ENCODE results near the gene MTMR6. TPM values are rescaled to one million over a fixed set of nuclear protein-coding genes. Genes with fewer than 3 reads are reported as not detected.

MTMR6 gene
- polyA plus RNA-seq, 3 donors = 6.4 to 9.4 (median 7.6) TPM

- no peak overlapping the region for H3K27ac ChIP-seq (ENCODE audit: low read depth, low read length)
- WGBS, 3 donors = 24 to 33% (median 28%) methylated on average over 5 of the region's 5 CpGs
These were observed 55.8 kb downstream of the MTMR6 start for GRCh38 chr13:25231517-25231916.

GRCh38 chr13:25227690-25228089 is 59.6 kb downstream of the MTMR6 start:
- WGBS, 3 donors = 89% methylated on average over 15 of the region's 15 CpGs
- no peak overlapping the region for H3K27ac ChIP-seq (ENCODE audit: low read depth, low read length)

- no peak overlapping the region for H3K27ac ChIP-seq (ENCODE audit: low read depth, low read length)
- 90 to 95% (median 95%) methylated on average over 4 of the region's 4 CpGs for WGBS, 3 donors
These were observed 61.3 kb downstream of the MTMR6 start for GRCh38 chr13:25225970-25226369.

GRCh38 chr13:25224151-25224550 is 63.1 kb downstream of the MTMR6 start:
- WGBS, 3 donors = 84 to 90% (median 88%) methylated on average over 9 of the region's 9 CpGs

GRCh38 chr13:25222740-25223139 is 64.5 kb downstream of the MTMR6 start:
- no peak overlapping the region for H3K27ac ChIP-seq (ENCODE audit: low read depth, low read length)
- 74 to 86% (median 86%) methylated on average over 9 of the region's 9 CpGs for WGBS, 3 donors

More at GRCh38 chr13:25224151-25224550, 63.1 kb downstream of the MTMR6 start:
- no peak overlapping the region for H3K27ac ChIP-seq (ENCODE audit: low read depth, low read length)

GRCh38 chr13:25218019-25218418 is 69.3 kb downstream of the MTMR6 start:
- H3K27ac ChIP-seq (ENCODE audit: low read depth, low read length) = no peak overlapping the region
- 59 to 70% (median 62%) methylated on average over 5 of the region's 5 CpGs for WGBS, 3 donors

- H3K27ac ChIP-seq (ENCODE audit: low read depth, low read length) = no peak overlapping the region
- 52 to 66% (median 62%) methylated on average over 12 of the region's 12 CpGs for WGBS, 3 donors
These were observed 70.0 kb downstream of the MTMR6 start for GRCh38 chr13:25217023-25217885.

GRCh38 chr13:25215253-25215575 is 72.1 kb downstream of the MTMR6 start:
- WGBS, 3 donors = 31 to 41% (median 41%) methylated on average over 3 of the region's 3 CpGs
- H3K27ac ChIP-seq (ENCODE audit: low read depth, low read length) = no peak overlapping the region

- no peak overlapping the region for H3K27ac ChIP-seq (ENCODE audit: low read depth, low read length)
- WGBS, 3 donors = 41 to 56% (median 53%) methylated on average over 6 of the region's 6 CpGs
These were observed 72.6 kb downstream of the MTMR6 start for GRCh38 chr13:25214491-25215252.

- 88 to 89% (median 89%) methylated on average over 2 of the region's 2 CpGs for WGBS, 3 donors
- no peak overlapping the region for H3K27ac ChIP-seq (ENCODE audit: low read depth, low read length)
These were observed 73.6 kb downstream of the MTMR6 start for GRCh38 chr13:25213715-25214114.

- WGBS, 3 donors = 67 to 72% (median 70%) methylated on average over 13 of the region's 13 CpGs
- no peak overlapping the region for H3K27ac ChIP-seq (ENCODE audit: low read depth, low read length)
These were observed 76.3 kb downstream of the MTMR6 start for GRCh38 chr13:25210842-25211569.

GRCh38 chr13:25207291-25207810 is 79.9 kb downstream of the MTMR6 start:
- no peak overlapping the region for H3K27ac ChIP-seq (ENCODE audit: low read depth, low read length)
- 76 to 79% (median 77%) methylated on average over 8 of the region's 8 CpGs for WGBS, 3 donors

GRCh38 chr13:25204863-25205262 is 82.4 kb downstream of the MTMR6 start:
- no peak overlapping the region for H3K27ac ChIP-seq (ENCODE audit: low read depth, low read length)
- WGBS, 3 donors = 56 to 78% (median 76%) methylated on average over 4 of the region's 4 CpGs

- 36 to 46% (median 44%) methylated on average over 17 of the region's 17 CpGs for WGBS, 3 donors
- H3K27ac ChIP-seq (ENCODE audit: low read depth, low read length) = no peak overlapping the region
These were observed 84.1 kb downstream of the MTMR6 start for GRCh38 chr13:25203127-25203740.

GRCh38 chr13:25200783-25201182 is 86.5 kb downstream of the MTMR6 start:
- no peak overlapping the region for H3K27ac ChIP-seq (ENCODE audit: low read depth, low read length)
- 58 to 65% (median 62%) methylated on average over 4 of the region's 4 CpGs for WGBS, 3 donors

- WGBS, 3 donors = 69 to 81% (median 77%) methylated on average over 5 of the region's 5 CpGs
- no peak overlapping the region for H3K27ac ChIP-seq (ENCODE audit: low read depth, low read length)
These were observed 88.6 kb downstream of the MTMR6 start for GRCh38 chr13:25198647-25199046.

- H3K27ac ChIP-seq (ENCODE audit: low read depth, low read length) = no peak overlapping the region
- 80 to 82% (median 80%) methylated on average over 11 of the region's 11 CpGs for WGBS, 3 donors
These were observed 90.3 kb downstream of the MTMR6 start for GRCh38 chr13:25196971-25197370.
